Naive thymus-derived CD8-positive, alpha-beta T cell (primary cell): ENCODE measurements around the gene AGXT. TPM values are rescaled to one million over a fixed set of nuclear protein-coding genes. Genes with fewer than 3 reads are reported as not detected.

Source experiments
- ATAC-seq, 2 donors: fragments of 150-1000 bp; cut with Tn5 transposase in 1 of 2; sonication (Bioruptor Pico), chemical (Tn5 transposase) in 1 of 2; 1 replicate in 1 of 2; 2 replicates in 1 of 2; pipeline ENCODE4 v1.10.0; 2021; ENCODE audit warnings: mild to moderate bottlenecking in 2 of 2, moderate library complexity in 2 of 2
- POLR2A ChIA-PET: fragments of 350-600 bp; sonication (Branson Sonifier 250); formaldehyde crosslinking; loops from one replicate; lab custom pipeline; 2021; ENCODE audit warnings: antibody characterized with exemption; lab: Charles Lee
- DNase-seq, 10 donors: peaks; one replicate each; pipeline versions ENCODE4 v3.0.0 to v3.0.0-alpha.2; 2020 to 2022
- H3K27ac Mint-ChIP-seq, 10 donors: one replicate each; pipeline ENCODE4 v1.8.0; 2020 to 2022; ENCODE audit warnings: mild to moderate bottlenecking in 10 of 10, mixed read lengths in 10 of 10, moderate library complexity in 4 of 10, inconsistent platforms in 1 of 10
- H3K27me3 Mint-ChIP-seq, 5 donors: one replicate each; pipeline ENCODE4 v1.8.0; 2021 to 2022; ENCODE audit warnings: mixed read lengths in 5 of 5
- H3K36me3 Mint-ChIP-seq, 3 donors: one replicate each; pipeline ENCODE4 v1.8.0; 2020 to 2022; ENCODE audit warnings: mixed read lengths in 3 of 3, mild to moderate bottlenecking in 2 of 3, inconsistent platforms in 1 of 3
- H3K4me1 Mint-ChIP-seq, 4 donors: one replicate each; pipeline ENCODE4 v1.8.0; 2021 to 2022; ENCODE audit warnings: mixed read lengths in 4 of 4
- H3K4me3 Mint-ChIP-seq, 10 donors: one replicate each; pipeline ENCODE4 v1.8.0; 2020 to 2022; ENCODE audit warnings: mild to moderate bottlenecking in 10 of 10, mixed read lengths in 10 of 10, moderate library complexity in 6 of 10, inconsistent platforms in 1 of 10
- H3K9me3 Mint-ChIP-seq, 9 donors: one replicate each; pipeline ENCODE4 v1.8.0; 2020 to 2022; ENCODE audit warnings: mixed read lengths in 9 of 9, mild to moderate bottlenecking in 3 of 9, inconsistent platforms in 1 of 9, moderate library complexity in 1 of 9
- polyA plus RNA-seq, 3 donors: library from polyadenylated mRNA; unstranded; fragments of 300-500 nt; fragmentation: Illumina TruSeq; gene quantifications; one replicate each; pipeline ENCODE4 v1.2.3, GENCODE V29; 2021
- total RNA-seq, 8 experiments: library from RNA in 2 of 8; stranded (reverse) in 2 of 8; gene quantifications; one replicate each; pipeline ENCODE4 v1.2.3 and lab custom pipeline; 2021 to 2026

Gene AGXT
- total and polyA plus RNA-seq, 5 experiments from 2014 or later: not detected

DNA sequence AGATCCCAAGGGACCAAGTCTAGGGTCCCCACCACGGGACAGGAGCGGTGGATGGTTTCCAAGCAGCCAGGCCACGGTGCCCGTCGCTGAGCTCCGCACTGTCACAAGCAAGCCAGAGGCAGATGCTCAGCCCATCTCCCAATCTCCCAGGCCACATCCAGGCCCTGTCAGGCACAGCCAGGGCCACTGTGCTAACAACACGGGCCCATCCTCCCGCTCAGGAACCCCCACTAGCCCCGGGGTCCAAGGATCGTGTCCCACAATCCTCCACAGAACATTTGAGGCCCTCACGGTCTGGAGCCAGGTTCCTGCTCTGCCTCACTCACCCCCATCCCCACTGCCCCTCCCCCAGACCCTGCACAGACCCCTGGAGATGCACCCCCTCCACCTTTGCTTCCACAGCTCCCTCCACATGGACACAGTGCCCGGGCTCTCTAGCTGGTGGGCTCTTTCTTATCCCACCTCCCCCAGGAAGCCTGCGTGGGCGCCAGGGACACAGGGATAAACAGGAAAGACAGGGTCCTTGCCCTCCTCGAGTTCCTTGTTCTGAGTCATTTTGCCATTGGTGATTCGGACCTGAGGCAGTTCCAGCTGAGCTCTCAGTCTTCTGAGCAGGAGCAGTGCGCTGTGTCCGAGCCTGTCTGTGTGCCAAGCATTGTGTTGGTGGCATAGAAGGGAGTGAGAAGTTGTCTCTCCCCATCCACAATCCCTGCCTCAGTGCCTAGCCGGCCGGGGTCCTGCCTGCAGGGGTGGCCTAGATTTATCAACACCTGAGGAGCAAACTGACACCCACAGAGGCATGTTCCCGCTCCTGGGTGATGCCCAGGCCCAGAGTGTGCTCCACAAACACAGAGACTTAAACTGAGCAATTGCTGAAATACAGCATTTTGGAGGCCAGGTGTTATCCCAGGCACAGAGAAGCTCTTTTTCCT, 44.5 kb downstream of the AGXT start:
- Mint-ChIP-seq H3K9me3 (no peaks in the 10 kb centered on the region), H3K4me1 (peaks cover 0 to 3% (median 0%) of the 10 kb centered on the region in 4 donors), H3K27ac (no peak overlapping the region), H3K36me3 (no peaks in the 10 kb centered on the region), H3K27me3 (peaks cover 3 to 51% (median 8%) of the 10 kb centered on the region in 5 donors), H3K4me3 (no peak overlapping the region)
- DNase-seq (no peak), ATAC-seq (no peak)
- POLR2A ChIA-PET: no interaction called here

- no peak overlapping the region for H3K4me3 Mint-ChIP-seq
- POLR2A ChIA-PET: interaction anchor here (0.7 to 1.5 kb wide), 4 partner anchors 23 to 236 kb away, joined by 3 to 6 read pairs (median 3); partner anchors contain the start of gene PPP1R7
- peaks cover 0 to 3% (median 0%) of the 10 kb centered on the region in 4 donors for H3K4me1 Mint-ChIP-seq
- ATAC-seq (peak; percentile 70 to 78), DNase-seq (peak; percentile 42 to 82 (median 63))
- no peaks in the 10 kb centered on the region for H3K9me3 Mint-ChIP-seq
- H3K27me3 Mint-ChIP-seq: peaks cover 3 to 51% (median 8%) of the 10 kb centered on the region in 5 donors
- no peaks in the 10 kb centered on the region for H3K36me3 Mint-ChIP-seq
- no peak overlapping the region for H3K27ac Mint-ChIP-seq
Measured at GRCh38 chr2:240913810-240914644, 45.4 kb downstream of the AGXT start.

DNA sequence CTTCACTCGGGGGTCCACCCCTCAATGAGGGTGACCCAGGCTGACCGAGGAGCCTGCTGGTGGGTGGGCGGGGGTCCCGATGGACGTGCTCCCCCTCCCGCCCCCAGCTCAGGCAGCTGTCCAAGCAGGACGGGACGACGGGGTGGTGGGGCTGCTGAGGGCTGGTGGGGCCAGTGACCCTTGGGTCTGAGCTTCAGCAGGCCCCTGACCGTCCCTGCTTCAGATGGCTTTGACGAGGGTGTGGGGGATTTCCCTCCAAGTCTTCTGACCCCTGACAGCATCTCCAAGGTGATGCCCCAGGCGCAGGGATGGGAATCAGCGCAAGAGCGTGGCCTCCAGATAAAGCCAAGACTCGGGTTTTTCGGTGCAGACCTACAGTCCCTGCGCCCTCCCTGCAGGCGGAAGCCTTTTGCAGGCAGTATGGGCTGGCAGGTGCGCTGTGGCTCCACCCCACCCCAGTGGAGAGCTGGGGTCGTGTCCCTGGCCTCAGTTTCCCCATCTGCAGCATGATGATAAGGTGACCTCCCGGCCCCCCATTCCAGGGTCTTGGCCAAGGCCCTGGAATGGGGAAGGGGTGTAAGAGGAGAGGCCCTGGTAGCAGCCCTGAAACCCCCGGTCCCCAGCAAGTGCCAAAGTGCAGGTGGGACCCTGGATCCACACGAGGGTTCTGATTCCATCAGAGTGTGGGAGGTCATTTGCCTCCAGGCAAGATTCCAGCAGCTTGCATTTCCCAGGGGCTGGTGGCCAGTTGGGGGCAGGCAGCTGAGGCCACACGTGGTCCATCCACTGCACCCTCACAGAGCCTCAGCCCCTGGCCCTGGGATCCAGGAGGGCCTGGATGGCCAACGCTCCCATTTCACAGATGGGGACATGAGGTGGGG, 46.3 kb downstream of the AGXT start:
- no peak for ATAC-seq
- Mint-ChIP-seq H3K27ac (peak overlapping the region in 1 of 10 donors; percentile 33), H3K9me3 (no peaks in the 10 kb centered on the region), H3K36me3 (no peaks in the 10 kb centered on the region), H3K4me3 (no peak overlapping the region), H3K27me3 (peaks cover 3 to 44% (median 8%) of the 10 kb centered on the region in 5 donors), H3K4me1 (peaks cover 0 to 3% (median 0%) of the 10 kb centered on the region in 4 donors)
- POLR2A ChIA-PET: interaction anchor here (0.7 to 1.5 kb wide), 4 partner anchors 24 to 235 kb away, joined by 3 to 6 read pairs (median 3); partner anchors contain the start of gene PPP1R7
- DNase-seq: peak in 2 of 10 donors; percentile 13 to 55

- ATAC-seq: peak in 1 of 2 donors; percentile 33
- Mint-ChIP-seq H3K27ac (no peak overlapping the region), H3K9me3 (no peaks in the 10 kb centered on the region), H3K4me3 (peak overlapping the region in 1 of 10 donors; percentile 55), H3K36me3 (no peaks in the 10 kb centered on the region), H3K4me1 (peaks cover 0 to 3% (median 0%) of the 10 kb centered on the region in 4 donors), H3K27me3 (peaks cover 2 to 37% (median 8%) of the 10 kb centered on the region in 5 donors)
- POLR2A ChIA-PET: no interaction called here
- peak in 3 of 10 donors; percentile 4 to 60 (median 5) for DNase-seq
Measured at GRCh38 chr2:240915526-240916341, 47.1 kb downstream of the AGXT start.

- H3K9me3 Mint-ChIP-seq: no peaks in the 10 kb centered on the region
- H3K27me3 Mint-ChIP-seq: peaks cover 2 to 36% (median 8%) of the 10 kb centered on the region in 5 donors
- ATAC-seq: no peak
- peak in 2 of 10 donors; percentile 3 to 48 for DNase-seq
- no peaks in the 10 kb centered on the region for H3K36me3 Mint-ChIP-seq
- POLR2A ChIA-PET: no interaction called here
- H3K4me1 Mint-ChIP-seq: peaks cover 0 to 3% (median 0%) of the 10 kb centered on the region in 4 donors
- no peak overlapping the region for H3K4me3 Mint-ChIP-seq
- no peak overlapping the region for H3K27ac Mint-ChIP-seq
Measured at GRCh38 chr2:240916571-240917008, 48.0 kb downstream of the AGXT start.

- peaks cover 2 to 30% (median 5%) of the 10 kb centered on the region in 5 donors for H3K27me3 Mint-ChIP-seq
- H3K4me1 Mint-ChIP-seq: peaks cover 0 to 3% (median 0%) of the 10 kb centered on the region in 4 donors
- ATAC-seq (no peak), DNase-seq (peak in 2 of 10 donors; percentile 6 to 34)
- H3K36me3 Mint-ChIP-seq: no peaks in the 10 kb centered on the region
- POLR2A ChIA-PET: no interaction called here
- no peaks in the 10 kb centered on the region for H3K9me3 Mint-ChIP-seq
- H3K27ac Mint-ChIP-seq: no peak overlapping the region
- no peak overlapping the region for H3K4me3 Mint-ChIP-seq
Measured at GRCh38 chr2:240917009-240917683, 48.5 kb downstream of the AGXT start.

- H3K4me1 Mint-ChIP-seq: peaks cover 0 to 3% (median 0%) of the 10 kb centered on the region in 4 donors
- H3K4me3 Mint-ChIP-seq: no peak overlapping the region
- H3K27me3 Mint-ChIP-seq: peaks cover 0 to 25% (median 4%) of the 10 kb centered on the region in 5 donors
- ATAC-seq (no peak), DNase-seq (peak in 2 of 10 donors; percentile 1 to 43)
- no peaks in the 10 kb centered on the region for H3K36me3 Mint-ChIP-seq
- H3K27ac Mint-ChIP-seq: no peak overlapping the region
- POLR2A ChIA-PET: no interaction called here
- H3K9me3 Mint-ChIP-seq: no peaks in the 10 kb centered on the region
Measured at GRCh38 chr2:240917684-240918257, 49.1 kb downstream of the AGXT start.

DNA sequence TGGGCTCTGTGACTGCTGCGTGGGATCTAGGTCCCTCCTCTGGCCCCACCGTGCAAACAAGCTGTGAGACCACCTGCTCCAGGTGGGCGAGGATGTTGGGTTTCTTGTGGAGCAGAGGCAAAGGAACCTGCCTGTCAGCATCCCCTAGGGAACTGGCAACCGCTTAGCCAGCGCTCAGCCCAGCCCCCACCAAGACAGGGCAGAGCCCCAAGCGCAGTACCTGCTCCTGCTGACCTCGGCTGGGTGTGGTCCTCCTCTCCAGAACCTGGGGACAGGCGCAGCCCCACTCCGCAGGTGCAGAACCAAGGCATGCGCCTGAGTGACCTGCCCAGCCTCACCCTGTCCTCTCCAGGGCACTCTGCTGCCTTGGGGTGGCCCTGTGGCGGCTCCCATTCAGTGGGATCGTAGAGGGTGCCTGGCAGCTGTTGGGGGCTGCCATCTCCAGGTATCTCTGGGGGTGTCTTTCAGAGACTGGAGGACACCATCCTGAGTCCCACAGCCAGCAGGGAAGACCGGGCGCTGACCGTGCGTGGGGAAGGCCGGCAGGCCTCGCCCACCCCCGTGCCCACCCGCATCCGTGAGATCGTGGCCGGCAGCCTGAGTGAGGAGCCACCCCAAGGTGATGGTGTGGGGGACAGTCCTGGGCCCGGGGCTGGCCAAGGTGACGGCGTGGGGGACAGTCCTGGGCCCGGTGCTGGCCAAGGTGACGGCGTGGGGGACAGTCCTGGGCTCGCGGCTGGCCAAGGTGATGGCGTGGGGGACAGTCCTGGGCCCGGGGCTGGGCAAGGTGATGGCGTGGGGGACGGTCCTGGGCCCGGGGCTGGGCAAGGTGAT, 49.9 kb downstream of the AGXT start:
- ATAC-seq (no peak), DNase-seq (peak in 3 of 10 donors; percentile 3 to 58 (median 7))

DNA sequence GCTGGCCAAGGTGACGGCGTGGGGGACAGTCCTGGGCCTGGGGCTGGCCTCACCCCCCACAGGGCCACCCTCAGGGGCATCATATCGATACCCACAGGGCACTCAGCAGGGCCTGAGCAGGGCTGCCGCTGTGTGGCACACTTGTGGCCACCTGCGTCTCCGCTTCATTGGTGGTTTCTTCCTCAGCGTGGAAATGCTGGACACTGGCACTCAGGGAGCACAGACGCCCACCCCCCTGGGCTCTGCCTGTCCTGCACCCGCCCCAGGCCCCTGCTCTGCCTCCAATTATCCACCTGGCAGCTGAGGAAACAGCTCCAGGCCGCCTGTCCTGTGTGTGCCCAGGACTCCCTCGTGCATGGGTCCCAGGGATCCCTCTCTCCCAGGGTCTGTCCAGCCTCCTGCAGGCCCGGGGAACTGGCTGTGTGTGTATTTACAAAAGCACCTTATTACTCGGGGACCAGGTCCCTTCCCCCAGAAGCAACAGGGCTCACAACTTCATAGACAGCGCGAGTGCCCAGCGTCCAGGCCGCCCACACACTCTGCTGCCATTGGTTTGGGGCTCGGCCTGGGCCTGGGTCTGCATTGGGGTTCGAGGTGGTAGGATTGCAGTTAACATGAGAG, 50.6 kb downstream of the AGXT start:
- Mint-ChIP-seq H3K4me3 (no peak overlapping the region), H3K9me3 (no peaks in the 10 kb centered on the region), H3K27ac (peak overlapping the region in 1 of 10 donors; percentile 70), H3K36me3 (no peaks in the 10 kb centered on the region), H3K27me3 (peaks cover 0 to 18% (median 0%) of the 10 kb centered on the region in 5 donors), H3K4me1 (peaks cover 0 to 3% (median 0%) of the 10 kb centered on the region in 4 donors)
- no peak for ATAC-seq
- POLR2A ChIA-PET: no interaction called here
- peak in 2 of 10 donors; percentile 13 to 61 for DNase-seq

More for the DNA sequence above, 49.9 kb downstream of the AGXT start:
- Mint-ChIP-seq H3K27me3 (peaks cover 0 to 21% (median 0%) of the 10 kb centered on the region in 5 donors), H3K4me3 (no peak overlapping the region), H3K4me1 (peaks cover 0 to 3% (median 0%) of the 10 kb centered on the region in 4 donors), H3K9me3 (no peaks in the 10 kb centered on the region), H3K27ac (no peak overlapping the region), H3K36me3 (no peaks in the 10 kb centered on the region)
- POLR2A ChIA-PET: no interaction called here
